GM21723 (cell line): ENCODE measurements around the gene SLC9A4.

Experiments
- ATAC-seq: cut with Tn5 transposase; IDR thresholded peaks from one replicate; pipeline ENCODE4 v1.9.1; 2021; ENCODE audit warnings: mild to moderate bottlenecking, moderate library complexity; ENCODE audit not compliant: unreplicated experiment

Gene SLC9A4, protein sequence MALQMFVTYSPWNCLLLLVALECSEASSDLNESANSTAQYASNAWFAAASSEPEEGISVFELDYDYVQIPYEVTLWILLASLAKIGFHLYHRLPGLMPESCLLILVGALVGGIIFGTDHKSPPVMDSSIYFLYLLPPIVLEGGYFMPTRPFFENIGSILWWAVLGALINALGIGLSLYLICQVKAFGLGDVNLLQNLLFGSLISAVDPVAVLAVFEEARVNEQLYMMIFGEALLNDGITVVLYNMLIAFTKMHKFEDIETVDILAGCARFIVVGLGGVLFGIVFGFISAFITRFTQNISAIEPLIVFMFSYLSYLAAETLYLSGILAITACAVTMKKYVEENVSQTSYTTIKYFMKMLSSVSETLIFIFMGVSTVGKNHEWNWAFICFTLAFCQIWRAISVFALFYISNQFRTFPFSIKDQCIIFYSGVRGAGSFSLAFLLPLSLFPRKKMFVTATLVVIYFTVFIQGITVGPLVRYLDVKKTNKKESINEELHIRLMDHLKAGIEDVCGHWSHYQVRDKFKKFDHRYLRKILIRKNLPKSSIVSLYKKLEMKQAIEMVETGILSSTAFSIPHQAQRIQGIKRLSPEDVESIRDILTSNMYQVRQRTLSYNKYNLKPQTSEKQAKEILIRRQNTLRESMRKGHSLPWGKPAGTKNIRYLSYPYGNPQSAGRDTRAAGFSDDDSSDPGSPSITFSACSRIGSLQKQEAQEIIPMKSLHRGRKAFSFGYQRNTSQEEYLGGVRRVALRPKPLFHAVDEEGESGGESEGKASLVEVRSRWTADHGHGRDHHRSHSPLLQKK

DNA sequence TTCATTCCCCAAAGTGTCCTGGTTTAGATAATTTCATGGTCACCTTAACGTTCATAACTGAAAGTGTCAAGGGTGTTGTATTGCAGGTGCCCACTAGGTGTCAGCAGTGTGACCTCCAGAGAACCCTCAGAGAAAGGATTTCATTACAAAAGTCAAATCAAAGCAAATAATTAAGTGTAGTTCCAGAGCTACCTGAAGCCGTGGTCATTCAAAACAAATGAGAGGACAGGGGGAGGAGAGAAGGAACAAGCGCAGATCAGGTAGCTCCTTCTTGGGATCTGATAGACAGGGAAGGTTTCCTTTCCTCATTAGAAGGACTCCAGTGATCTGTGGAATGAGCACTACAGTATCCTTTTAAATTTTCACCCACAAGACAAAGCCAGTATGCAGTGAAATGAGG lies at the start of gene SLC9A4:
TSS of gene SLC9A4 (plus strand) at position 207 of the 400 bp plus-strand sequence. CDS start 534 bp downstream, outside the sequence.
- no peak for ATAC-seq

DNA sequence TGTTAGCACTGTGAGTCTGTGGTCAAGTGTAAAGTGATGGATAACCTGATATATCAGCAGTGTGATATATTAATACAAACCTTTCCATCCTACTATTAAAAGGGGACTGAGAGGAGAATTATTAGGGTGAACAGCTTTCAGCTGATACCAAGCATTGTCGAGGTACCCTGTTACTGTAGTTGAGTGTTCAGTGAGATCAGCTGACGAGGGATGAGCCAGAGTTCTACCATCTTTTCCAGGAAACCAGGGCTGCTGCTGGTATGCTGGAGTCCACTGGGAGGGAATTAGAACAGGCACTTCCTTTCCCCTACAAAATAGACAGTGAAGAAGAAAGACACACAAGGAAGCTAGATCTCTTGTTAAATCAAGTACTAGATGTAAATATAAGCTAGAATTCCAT lies 49.7 kb upstream of the SLC9A4 start:
- ATAC-seq: no peak

DNA sequence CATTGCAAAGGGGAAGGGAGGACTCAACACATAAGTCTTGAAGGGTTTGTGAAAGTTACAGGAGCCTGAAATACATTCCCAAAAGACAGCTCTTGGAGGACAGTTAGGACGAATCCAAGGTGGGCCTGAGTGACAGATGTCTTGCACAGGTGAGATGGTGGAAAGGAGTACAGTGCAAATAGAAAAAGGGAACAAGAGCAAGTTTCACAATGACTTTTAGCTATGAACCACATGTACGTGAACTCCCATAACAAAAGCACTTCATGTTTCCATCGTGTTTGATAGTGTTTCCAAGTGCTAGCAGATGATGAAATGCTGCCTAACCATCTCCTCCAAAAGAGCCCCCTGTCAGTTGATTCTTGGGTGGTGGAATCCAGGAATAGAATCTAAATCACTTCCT lies 48.3 kb upstream of the SLC9A4 start:
- peak; percentile 93 for ATAC-seq

DNA sequence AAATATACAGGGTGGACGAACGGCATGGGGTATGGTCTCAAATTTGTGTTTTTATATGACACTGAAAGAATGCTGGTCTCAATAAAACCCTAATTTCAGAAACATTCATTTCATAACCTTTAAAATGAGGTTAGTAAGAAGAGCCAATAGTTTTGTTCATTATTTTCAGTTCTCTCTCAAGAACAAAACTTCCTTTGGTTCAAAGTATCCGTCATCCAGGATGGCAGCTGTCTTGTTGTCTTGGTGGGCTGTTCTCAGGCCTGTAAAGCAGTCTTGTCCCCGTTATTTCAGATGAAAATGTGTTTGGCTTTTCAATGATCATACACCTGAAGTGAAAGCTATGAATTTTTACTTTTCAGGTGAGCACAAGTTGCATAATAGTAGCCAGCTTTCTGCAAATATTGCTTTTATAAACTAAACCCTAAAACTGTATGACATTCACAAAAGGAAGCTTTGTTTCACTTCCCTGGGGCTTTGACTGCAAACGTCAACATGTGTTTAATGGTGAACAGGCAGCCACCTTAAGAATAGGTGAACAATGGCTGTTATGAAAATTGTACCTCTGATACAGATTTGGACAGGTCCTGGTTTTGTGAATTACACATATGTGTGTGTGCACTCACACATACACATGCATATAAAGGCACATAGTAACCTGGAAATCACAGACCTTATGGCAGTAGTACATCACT lies 47.4 kb upstream of the SLC9A4 start:
- peak; percentile 49 for ATAC-seq

DNA sequence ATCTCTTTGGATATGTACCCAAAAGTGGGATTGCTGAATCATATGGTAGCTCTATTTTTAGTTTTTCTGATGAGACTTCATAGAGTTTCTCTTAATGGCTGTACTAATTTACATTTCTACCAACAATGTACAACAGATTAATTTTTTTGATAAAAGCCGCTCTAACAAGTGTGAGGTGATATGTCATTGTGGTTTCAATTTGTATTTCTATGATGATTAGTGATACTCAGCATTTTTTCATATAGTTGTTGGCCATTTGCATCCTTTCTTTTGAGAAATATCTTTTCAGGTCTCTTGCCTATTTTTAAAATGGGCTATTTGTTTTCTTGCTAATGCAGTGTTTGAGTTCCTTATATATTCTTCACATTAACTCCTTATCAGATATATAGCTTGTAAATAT lies 45.8 kb upstream of the SLC9A4 start:
- ATAC-seq: no peak

DNA sequence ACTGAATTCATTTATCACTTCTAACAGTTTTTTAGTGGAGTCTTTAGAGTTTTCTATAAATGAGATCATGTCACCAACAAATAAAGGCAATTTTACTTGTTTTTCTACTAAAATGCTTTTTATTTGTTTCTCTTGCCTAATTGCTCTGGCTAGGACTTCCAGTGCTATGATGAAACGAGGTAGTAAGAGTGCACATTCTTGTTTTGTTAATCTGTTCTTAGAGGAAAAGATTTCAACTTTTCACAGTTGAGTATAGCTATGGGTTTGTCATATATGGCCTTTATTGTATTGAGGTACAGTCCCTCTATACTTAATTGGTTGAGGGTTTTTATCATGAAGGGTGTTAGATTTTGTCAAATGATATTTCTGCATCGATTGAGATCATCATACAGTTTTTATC lies 44.5 kb upstream of the SLC9A4 start:
- ATAC-seq: no peak

DNA sequence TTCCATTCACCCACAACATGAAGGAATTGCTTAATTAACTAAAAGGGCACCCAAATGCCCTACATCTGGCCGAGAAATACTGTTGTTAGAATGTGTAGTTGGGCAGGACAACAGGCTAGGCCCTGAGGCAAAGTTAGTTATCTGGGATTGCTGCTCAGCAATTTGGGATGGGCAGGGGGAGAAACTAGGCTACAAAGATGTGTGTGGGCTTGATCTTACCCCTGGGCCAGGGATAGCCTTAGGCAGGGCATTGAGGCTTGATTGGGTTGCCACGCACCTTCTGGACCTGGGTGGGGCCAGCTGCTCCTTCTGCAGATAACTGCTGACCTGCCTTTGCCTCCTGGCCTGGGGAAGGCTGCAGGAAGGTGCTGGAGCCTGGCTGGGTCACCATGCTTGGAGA lies 40.6 kb upstream of the SLC9A4 start:
- ATAC-seq: no peak

DNA sequence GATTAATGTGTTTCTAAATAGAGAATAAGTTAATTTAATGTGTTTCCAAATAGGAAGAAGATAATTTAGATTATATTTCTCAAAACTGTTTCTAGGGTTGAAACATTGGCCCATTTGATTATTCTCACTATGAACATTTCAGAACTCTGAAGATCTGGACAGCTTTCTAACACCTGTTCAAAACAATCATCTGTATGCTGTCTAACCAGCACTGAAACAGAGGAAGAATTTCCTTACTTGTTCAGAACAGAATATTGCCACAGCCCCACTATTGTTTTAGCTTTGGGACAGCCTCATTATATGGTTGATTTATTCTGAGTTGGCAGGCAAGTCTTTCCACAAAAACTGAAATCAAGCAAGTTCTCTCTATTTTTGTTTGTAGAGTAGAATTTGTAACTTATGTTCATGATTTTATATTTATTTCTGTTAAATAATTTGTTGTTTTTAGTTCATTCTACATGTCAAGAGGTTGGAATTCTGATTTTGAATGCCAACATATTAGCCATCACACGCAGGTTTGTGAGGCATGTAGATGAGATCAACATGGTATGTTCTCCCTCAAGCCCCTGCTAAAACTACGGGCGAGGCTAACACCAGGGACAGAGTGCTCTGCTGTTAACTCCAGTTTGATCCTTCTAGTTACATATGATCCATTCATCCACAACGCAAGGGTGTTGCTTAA lies 38.9 kb upstream of the SLC9A4 start:
- no peak for ATAC-seq

DNA sequence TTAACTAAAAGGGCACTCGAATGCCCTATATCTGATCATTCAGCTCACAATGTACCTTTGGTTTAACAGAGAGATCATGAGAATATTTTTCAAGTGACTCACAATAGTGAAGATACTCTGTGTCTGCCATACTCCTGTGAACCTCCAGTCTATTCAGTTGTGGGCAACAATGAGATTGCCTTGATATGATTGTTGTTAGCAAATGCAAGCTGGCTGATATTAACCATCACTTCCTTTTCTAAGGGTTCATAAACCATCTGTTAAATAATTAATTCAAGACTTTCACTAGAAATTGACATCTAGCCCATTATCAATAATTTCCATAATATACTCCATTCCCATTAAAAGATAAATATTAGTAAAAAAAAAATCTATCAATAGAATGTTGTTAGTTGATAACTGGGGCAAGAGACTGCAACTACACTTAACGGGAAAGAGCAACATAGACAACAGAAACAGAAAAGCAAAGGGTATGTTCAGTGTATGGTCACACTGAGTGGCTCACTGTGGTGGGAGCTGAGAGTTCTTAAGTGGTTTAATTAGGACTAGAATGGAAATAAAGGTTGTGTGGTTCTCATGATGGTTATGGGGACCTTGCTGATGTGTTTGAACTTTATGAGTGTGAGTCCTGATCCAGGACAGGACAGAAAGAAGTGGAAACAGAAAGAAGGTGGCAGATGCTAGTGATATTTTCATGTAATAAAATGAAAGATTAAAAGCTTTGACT lies 38.2 kb upstream of the SLC9A4 start:
- peak; percentile 64 for ATAC-seq

DNA sequence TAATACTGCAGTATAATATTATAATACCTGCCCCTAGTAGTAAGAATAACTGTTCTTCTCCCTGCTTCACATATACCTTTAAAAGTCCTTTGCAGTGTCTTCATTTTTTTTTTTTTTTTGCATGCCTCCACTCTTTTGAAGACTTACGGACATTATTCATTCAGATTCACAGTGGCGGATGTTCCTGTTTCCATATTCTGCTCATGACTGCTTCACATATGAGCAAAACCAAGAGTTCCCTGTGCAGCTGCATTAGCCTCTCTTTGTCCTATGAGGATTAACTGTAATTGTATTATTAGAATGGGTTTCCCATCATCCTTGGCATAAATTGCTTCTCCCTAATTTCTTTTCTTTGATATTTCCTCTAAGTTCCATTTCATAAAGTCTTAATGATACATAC lies 37.3 kb upstream of the SLC9A4 start:
- no peak for ATAC-seq

DNA sequence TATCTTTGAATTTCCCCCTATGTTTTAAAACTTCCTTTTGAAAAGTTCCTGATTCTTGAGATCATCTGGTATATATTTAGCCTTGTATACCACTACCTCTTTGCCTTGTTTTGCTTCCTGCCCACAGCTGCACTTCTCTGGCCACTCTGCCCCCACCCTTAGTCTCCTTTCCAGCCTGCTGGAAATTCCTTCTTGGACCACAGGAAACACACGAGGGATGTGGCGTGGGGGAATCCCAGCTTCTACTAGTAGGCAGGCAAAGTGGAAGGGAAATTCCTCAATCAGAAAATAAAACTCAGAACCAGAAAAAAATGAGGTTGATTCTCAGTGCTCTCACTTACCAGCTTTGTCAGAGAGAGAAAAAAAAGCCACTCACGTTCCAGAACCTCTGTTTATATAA lies 36.7 kb upstream of the SLC9A4 start:
- peak; percentile 56 for ATAC-seq

DNA sequence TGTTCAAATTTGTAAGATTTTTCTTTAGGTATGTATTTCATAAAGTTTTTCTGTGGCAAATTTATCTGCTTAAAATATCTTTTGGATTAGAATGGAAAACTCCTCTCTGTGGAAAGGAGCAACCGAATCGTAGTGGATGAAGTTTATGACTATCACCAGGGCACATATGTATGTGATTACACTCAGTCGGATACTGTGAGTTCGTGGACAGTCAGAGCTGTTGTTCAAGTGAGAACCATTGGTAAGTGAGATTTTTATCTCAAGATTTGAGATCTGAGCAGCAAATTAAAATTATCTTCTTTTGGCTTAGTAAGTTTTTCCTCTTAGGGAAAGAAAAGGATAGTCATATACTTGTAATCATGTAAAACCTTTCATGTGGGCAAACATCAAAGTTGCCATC lies 35.9 kb upstream of the SLC9A4 start:
- ATAC-seq: no peak

DNA sequence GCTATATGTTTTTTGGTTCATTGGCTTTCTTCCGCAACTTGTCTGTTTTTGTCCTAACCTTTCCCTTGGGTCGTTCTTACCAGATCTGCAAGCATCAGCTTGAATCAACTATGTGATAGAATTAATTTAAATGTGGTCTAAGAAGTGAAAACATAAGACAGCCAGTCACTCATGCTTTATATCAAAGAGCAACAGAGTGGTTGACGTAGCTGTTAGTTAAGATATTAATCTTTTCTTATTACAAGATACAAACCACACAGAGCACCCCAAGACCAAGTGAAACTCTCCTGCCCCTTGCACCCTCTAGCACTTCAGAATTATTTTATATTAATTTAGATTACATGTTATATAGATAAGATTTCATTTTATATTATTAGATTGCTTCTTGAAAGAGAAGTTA lies 34.9 kb upstream of the SLC9A4 start:
- no peak for ATAC-seq

DNA sequence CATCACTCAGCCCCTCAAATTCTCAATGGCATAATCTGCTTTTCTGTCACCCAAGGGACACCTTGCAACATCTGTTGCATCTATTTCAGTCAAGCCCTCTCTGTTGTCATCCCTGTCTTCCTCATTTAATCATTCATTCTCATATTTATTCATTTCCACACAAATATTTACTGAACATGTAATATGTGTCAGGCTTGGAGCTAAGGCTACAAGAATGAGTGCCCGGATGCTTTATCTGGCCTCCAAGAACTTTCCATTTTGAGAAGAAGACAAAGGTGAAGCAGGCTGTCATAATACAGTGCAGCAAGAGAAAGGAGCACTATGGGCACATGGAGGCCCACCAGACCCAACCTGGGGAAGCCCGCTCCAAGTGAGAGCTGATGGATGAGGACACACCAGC lies 34.4 kb upstream of the SLC9A4 start:
- no peak for ATAC-seq

DNA sequence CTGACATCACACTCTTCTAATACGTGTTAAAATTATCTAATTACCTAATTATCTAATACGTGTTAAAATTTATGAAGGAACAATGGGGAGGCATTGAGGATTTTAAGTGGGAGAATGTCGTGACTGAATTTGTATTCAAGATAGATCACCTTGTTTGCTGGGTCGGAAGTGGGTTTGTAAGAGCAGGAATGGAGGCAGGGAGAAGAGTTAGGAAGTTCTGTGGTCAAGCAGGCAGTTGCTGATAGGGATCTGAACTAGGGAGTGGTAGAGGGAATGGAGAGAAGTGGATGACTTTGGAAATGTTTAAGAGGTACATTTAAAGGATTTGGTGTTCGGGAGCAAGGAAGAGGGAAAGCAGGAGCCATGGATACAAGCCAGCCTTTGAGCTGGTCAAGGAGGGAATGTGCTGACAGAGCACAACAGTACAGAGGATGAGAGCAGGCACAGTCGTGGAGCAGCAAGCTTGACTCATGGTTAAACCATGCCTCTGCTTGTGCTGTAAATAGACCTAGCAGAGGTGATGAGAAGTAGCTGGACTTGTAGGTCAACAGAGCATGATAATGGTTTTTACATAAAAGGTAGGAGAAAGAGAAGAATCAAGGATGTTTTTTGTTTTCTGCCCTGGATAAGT lies 33.8 kb upstream of the SLC9A4 start:
- no peak for ATAC-seq

DNA sequence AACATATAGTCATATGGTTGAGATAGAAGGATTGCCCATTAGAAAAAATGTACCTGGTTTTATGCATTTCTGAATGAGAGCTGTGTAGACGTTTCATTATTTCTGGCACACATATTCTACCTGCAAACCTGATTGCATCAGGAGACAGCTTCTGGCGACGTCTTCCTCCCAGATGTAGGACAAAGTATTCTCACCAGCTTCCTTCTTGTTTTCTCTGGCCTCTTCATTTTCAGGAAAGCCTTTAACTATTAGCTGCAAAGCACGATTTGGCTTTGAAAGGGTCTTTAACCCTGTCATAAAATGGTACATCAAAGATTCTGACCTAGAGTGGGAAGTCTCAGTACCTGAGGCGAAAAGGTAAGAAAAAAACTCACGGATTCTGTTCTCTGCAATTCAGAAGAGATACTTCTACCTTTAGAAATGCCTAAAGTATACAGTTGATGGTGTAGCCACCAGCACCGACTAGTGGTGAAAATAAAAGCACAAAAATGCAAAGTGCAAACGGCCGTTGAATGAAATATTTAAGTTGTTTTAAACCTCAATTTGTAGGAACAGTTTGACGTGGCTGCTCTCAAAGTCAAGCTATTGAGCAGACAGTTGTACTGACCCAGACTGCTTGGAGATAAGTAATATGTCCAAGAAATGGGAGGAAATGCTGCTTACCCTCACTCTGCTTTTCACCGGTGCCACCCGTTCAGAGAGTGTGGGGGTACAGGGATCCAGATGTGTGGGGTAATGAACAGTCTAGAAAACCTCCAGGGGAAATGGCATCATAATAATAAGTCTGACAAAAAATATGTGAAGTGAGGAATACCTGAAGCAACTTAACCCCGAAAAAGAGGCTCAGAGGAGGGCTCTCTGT lies 29.8 kb upstream of the SLC9A4 start:
- peak; percentile 88 for ATAC-seq

DNA sequence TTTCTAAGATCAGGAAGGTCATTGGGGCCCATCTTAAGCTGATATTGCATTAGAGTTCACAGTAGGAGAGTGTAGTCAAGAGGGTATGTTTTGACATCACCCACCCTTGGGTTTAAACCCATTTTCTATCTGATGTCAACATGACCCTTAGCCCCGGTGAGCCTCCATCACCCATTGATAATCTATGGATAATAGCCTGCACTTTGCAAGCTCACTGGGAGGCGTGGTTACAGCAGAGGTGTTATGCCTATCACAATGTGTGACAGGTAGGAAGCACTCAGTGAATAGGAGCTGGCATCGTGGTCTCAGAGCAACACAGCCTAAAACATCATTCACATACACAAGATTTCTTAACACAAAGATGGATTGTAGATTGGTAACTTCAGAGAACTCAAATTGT lies 28.8 kb upstream of the SLC9A4 start:
- ATAC-seq: no peak

DNA sequence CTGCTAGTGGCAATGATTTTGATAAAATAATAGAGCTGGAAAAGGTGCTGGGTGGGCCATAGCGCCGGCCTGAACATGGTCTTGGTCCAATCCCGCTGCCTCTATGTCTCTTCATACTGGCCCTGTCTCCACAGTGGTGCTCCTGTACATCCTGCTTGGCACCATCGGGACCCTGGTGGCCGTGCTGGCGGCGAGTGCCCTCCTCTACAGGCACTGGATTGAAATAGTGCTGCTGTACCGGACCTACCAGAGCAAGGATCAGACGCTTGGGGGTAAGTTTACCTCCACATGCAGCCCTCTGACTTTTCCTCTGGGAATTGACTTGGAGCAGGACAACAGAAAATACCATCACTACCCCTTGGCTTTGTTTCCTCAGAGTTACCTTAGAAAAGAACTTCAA lies 26.1 kb upstream of the SLC9A4 start:
- no peak for ATAC-seq

DNA sequence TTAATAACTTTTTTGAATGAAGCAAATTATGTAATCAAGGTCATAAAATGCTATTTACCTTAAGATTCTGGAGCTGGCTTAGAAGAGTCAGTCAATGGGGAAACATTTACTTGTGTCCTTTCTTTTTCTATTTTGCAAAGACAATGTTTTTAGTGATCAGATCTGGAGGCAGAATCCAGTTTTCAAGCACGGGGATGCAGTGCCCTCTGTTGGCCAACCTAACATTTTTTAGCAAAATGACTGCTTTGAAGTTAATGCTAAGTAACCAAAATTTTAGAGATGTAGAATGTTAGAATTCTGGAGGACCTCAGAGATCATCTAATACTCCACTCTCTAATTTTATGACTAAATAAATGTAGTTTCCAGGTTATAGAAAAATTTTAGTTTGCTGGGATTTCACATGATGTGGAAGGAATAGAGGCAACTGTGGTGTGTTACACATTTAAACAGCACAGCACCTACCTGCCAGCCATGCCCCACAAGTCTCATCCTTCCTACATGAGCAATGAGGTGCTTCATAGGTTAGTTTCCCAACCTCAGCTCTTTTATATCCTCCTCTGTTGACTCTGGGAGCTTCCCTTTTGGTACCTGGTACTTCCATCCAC lies 23.6 kb upstream of the SLC9A4 start:
- no peak for ATAC-seq
